Nephron (organoid): ENCODE results near the gene UBE2V1.

Source experiments
- H3K27ac Mint-ChIP-seq, 3 experiments: 2 replicates each; pipeline ENCODE4 v1.8.0; 2020; ENCODE audit warnings: mixed read lengths in 3 of 3, mild to moderate bottlenecking in 2 of 3, moderate library complexity in 1 of 3
- H3K27me3 Mint-ChIP-seq: 2 replicates; pipeline ENCODE4 v1.8.0; 2021; ENCODE audit warnings: low read depth, mild to moderate bottlenecking, moderate library complexity, mixed read lengths
- H3K36me3 Mint-ChIP-seq: 2 replicates; pipeline ENCODE4 v1.8.0; 2020; ENCODE audit warnings: low read depth, mixed read lengths
- H3K4me1 Mint-ChIP-seq: 2 replicates; pipeline ENCODE4 v1.8.0; 2020; ENCODE audit warnings: mixed read lengths
- H3K4me3 Mint-ChIP-seq, 3 experiments: 2 replicates each; pipeline ENCODE4 v1.8.0; 2020; ENCODE audit warnings: mild to moderate bottlenecking in 3 of 3, mixed read lengths in 3 of 3, moderate library complexity in 2 of 3
- H3K9me3 Mint-ChIP-seq: 2 replicates; pipeline ENCODE4 v1.8.0; 2020; ENCODE audit warnings: mixed read lengths
- TF ChIP-seq, protein P1 (sequence below), 3 experiments: fragments of 200-600 bp; sonication (generic); IDR thresholded peaks; one replicate each; pipeline ENCODE4 v1.5.0; 2021; ENCODE audit warnings: antibody characterized with exemption in 3 of 3; ENCODE audit not compliant: unreplicated experiment in 3 of 3

Gene UBE2V1

GRCh38 chr20:50077818-50078601 lies 34.9 kb downstream of the UBE2V1 start:
- peaks cover 10% of the 10 kb centered on the region for H3K4me1 Mint-ChIP-seq
- no peak overlapping the region for H3K4me3 Mint-ChIP-seq
- H3K9me3 Mint-ChIP-seq = no peaks in the 10 kb centered on the region
- TF ChIP-seq, protein P1, sequence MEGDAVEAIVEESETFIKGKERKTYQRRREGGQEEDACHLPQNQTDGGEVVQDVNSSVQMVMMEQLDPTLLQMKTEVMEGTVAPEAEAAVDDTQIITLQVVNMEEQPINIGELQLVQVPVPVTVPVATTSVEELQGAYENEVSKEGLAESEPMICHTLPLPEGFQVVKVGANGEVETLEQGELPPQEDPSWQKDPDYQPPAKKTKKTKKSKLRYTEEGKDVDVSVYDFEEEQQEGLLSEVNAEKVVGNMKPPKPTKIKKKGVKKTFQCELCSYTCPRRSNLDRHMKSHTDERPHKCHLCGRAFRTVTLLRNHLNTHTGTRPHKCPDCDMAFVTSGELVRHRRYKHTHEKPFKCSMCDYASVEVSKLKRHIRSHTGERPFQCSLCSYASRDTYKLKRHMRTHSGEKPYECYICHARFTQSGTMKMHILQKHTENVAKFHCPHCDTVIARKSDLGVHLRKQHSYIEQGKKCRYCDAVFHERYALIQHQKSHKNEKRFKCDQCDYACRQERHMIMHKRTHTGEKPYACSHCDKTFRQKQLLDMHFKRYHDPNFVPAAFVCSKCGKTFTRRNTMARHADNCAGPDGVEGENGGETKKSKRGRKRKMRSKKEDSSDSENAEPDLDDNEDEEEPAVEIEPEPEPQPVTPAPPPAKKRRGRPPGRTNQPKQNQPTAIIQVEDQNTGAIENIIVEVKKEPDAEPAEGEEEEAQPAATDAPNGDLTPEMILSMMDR (IDR thresholded peaks at IDR 0.05; ENCODE audit: unreplicated experiment in 3 of 3) = no peak
- H3K27me3 Mint-ChIP-seq = no peaks in the 10 kb centered on the region
- H3K27ac Mint-ChIP-seq = no peak overlapping the region
- H3K36me3 Mint-ChIP-seq = peaks cover 16% of the 10 kb centered on the region

GRCh38 chr20:50073500-50073899 lies 39.5 kb downstream of the UBE2V1 start:
- Mint-ChIP-seq H3K9me3 (no peaks in the 10 kb centered on the region), H3K36me3 (no peaks in the 10 kb centered on the region), H3K4me3 (no peak overlapping the region), H3K27me3 (no peaks in the 10 kb centered on the region), H3K27ac (no peak overlapping the region), H3K4me1 (peaks cover 20% of the 10 kb centered on the region)
- TF ChIP-seq, protein P1 (IDR thresholded peaks at IDR 0.05; ENCODE audit: unreplicated experiment in 3 of 3) = no peak

- Mint-ChIP-seq H3K36me3 (no peaks in the 10 kb centered on the region), H3K9me3 (no peaks in the 10 kb centered on the region), H3K4me1 (peaks cover 16% of the 10 kb centered on the region), H3K27ac (no peak overlapping the region), H3K4me3 (peak overlapping the region; percentile 60 to 77 (median 69)), H3K27me3 (peaks cover 4% of the 10 kb centered on the region)
- TF ChIP-seq, protein P1 (IDR thresholded peaks at IDR 0.05; ENCODE audit: unreplicated experiment in 3 of 3) = peak; percentile 100
Observed at GRCh38 chr20:50071039-50071888, 41.7 kb downstream of the UBE2V1 start.

DNA sequence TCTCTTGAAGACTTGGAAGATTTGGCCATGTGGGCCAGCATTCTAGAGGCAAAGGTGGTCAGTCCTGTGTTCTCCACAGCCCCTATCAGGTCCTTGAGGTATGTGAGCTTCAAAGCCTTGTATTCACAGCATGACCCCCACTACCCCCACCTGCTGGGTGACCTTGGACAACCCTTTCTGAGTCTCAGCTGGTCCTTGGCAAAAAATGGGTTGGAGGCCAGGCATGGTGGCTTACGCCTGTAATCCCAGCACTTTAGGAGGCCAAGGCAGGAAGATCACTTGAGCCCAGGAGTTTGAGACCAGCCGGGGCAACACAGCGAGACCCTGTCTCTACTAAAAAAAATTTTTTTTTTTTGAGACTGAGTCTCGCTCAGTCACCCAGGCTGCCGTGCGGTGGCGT lies 42.6 kb downstream of the UBE2V1 start:
- TF ChIP-seq, protein P1 (IDR thresholded peaks at IDR 0.05; ENCODE audit: unreplicated experiment in 3 of 3) = no peak
- H3K27me3 Mint-ChIP-seq = peaks cover 4% of the 10 kb centered on the region
- no peaks in the 10 kb centered on the region for H3K9me3 Mint-ChIP-seq
- peaks cover 12% of the 10 kb centered on the region for H3K4me1 Mint-ChIP-seq
- no peak overlapping the region for H3K27ac Mint-ChIP-seq
- no peaks in the 10 kb centered on the region for H3K36me3 Mint-ChIP-seq
- H3K4me3 Mint-ChIP-seq = no peak overlapping the region

GRCh38 chr20:50068041-50068651 lies 44.8 kb downstream of the UBE2V1 start:
- Mint-ChIP-seq H3K4me1 (peaks cover 15% of the 10 kb centered on the region), H3K9me3 (no peaks in the 10 kb centered on the region), H3K36me3 (no peaks in the 10 kb centered on the region), H3K4me3 (peak overlapping the region in 1 of 3 experiments; percentile 26), H3K27ac (peak overlapping the region; percentile 19 to 70 (median 26)), H3K27me3 (peaks cover 4% of the 10 kb centered on the region)
- TF ChIP-seq, protein P1 (IDR thresholded peaks at IDR 0.05; ENCODE audit: unreplicated experiment in 3 of 3) = no peak
